ENCODE measurements around the gene SBNO1. TPM values are rescaled to one million over a fixed set of nuclear protein-coding genes. Genes with fewer than 3 reads are reported as not detected.

SBNO1 gene
- total RNA-seq, 4 donors from 2014 or later, result 18.6 to 26.4 (median 20.6) TPM

DNA sequence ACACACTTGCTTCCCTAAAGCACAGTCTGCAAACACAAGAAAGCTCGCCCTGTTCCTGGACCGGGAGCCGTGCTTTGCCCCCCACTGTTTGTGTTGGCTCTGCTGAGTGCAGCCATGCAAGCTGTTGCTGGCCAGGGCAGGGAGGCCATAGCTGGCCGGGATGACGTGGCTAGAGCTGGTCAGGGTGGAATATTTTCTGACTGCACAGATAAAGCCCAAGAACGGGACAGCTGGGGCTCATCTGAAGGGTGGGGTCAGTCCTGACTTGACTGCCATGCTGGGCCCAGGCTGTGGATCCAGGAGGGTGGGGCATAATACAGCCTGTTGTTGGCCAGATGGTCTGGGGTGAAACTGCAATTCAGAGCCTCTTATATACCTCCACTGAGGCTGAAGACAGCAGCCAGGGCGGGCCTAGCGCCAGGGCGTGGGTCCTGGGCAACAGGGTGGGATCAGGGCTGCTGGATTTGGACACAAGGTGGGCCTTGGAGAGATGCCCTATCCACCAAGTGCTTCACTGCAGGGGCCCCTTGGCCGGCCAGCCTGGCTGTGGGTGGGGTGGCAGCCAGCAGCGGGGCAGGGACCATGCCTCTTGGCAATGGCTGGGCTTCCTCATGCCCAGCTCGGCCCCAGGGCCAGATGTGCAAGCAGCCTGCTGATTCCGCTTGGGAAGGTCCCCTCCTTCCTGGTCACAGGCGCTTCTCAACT is 34.1 kb upstream of the SBNO1 start:
- no peak for TF ChIP-seq CTCF (IDR thresholded peaks at IDR 0.05)
- ATAC-seq (ENCODE audit: low FRiP score), result no peak
- no peak for DNase-seq (ENCODE audit: low spot score)

DNA sequence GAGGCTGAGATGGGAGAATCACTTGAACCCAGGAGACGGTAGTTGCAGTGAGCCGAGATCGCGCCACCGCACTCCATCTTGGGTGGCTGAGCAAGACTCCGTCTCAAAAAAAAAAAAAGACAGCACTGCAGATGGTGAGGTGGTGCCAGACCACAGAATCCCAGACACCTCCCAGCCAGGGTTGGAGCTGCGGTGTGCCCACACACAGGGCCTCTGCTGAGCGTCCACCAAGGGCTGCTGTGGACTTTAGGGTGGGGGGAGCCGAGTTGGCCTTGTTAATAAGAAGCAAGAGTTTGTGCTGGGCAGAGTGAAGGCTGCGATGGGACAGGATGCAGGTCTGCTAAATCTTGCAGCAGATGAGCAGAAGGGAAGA is 33.5 kb upstream of the SBNO1 start:
- no peak for TF ChIP-seq CTCF (IDR thresholded peaks at IDR 0.05)
- ATAC-seq (ENCODE audit: low FRiP score) (no peak), DNase-seq (ENCODE audit: low spot score) (no peak)

DNA sequence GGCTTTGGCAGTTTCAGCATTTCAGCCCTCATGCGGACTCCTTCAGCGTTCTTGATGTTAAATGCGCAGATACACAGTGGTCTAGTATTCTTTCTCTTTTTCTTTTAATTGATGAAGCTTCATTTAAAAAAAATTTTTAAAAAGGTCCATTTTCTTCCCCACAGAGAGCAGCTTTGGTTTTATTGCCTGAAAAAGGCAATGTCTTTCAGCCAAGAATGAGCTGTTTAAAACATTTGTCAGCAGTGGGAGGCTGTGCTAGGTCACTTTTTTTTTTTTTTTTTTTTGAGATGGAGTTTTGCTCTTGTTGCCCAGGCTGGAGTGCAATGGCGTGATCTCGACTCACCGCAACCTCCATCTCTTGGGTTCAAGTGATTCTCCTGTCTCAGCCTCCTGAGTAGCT is 32.8 kb upstream of the SBNO1 start:
- no peak for TF ChIP-seq CTCF (IDR thresholded peaks at IDR 0.05)
- ATAC-seq (ENCODE audit: low FRiP score), result no peak
- DNase-seq (ENCODE audit: low spot score), result no peak

- no peak for ATAC-seq (ENCODE audit: low FRiP score)
- TF ChIP-seq CTCF (IDR thresholded peaks at IDR 0.05), result no peak
- no peak for DNase-seq (ENCODE audit: low spot score)
Measured at GRCh38 chr12:123396954-123397353, 32.3 kb upstream of the SBNO1 start.

DNA sequence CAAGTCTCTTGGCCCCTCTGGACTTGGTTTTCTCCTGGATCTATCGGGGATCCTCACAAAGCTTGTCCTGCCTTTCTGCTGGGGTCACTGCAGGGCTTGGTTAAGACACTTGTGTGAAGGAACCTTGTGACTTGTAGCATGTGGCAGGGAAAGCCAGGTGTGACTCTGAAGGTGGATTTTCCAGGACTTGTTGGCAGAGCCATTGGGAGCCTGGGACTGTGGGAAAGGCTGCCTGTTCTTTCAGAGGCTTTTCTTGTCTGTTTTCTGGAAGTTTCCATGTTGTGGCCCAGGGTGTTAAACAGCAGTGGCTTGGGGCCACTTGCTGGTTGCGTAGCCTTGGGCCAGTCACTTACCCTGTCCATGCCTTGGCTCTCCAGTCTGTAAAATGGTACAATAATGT is 31.9 kb upstream of the SBNO1 start:
- no peak for TF ChIP-seq CTCF (IDR thresholded peaks at IDR 0.05)
- ATAC-seq (ENCODE audit: low FRiP score) (no peak), DNase-seq (ENCODE audit: low spot score) (no peak)

DNA sequence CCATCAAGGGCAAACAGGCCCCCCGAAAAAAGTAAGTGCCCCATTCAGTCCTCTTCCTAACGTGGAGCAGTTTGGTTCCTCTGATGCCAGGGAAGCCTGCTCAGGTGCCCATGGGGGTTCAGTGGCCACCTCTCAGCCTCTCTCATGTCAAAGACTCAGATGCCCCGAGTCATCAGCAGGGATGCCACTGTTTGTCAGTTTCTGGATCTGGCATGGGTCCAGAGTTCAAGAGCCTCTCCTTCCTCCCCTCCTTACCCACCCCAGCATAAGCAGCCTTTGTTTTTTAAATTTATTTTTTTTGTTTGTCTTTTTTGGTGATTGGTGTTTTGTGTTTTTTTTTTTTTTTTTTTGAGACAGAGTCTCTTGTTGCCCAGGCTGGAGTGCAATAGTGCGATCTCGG is 30.6 kb upstream of the SBNO1 start:
- DNase-seq (ENCODE audit: low spot score), result no peak
- no peak for ATAC-seq (ENCODE audit: low FRiP score)
- no peak for TF ChIP-seq CTCF (IDR thresholded peaks at IDR 0.05)

GRCh38 chr12:123393747-123394146 is 29.1 kb upstream of the SBNO1 start:
- no peak for TF ChIP-seq CTCF (IDR thresholded peaks at IDR 0.05)
- ATAC-seq (ENCODE audit: low FRiP score), result no peak

More at GRCh38 chr12:123393747-123394146, 29.1 kb upstream of the SBNO1 start:
- DNase-seq (ENCODE audit: low spot score), result no peak

All from omental fat pad (tissue), 4 donors.